MM.1S (cell line): ENCODE measurements around the gene NNT.

Source experiments
- CTCF ChIP-seq: fragments of 300-600 bp; sonication (generic); IDR thresholded peaks from 2 replicates; pipeline ENCODE4 v1.5.1; 2016; ENCODE audit warnings: antibody characterized with exemption, low read length, mixed read lengths
- EZH2 ChIP-seq: fragments of 300-600 bp; sonication (generic); optimal IDR thresholded peaks from 2 replicates; pipeline ENCODE3; 2017; ENCODE audit warnings: low read depth, mild to moderate bottlenecking, antibody characterized with exemption, low read length, mixed read lengths

- no peak for TF ChIP-seq CTCF
- no peak for TF ChIP-seq EZH2
Measured at GRCh38 chr5:43728581-43728980, 125.6 kb downstream of the NNT start.
